Eye (tissue), 1 donor: ENCODE data around the gene ZNF479.
"Not testable (repeated sequence)": the region's sequence is repeated elsewhere in the genome, so short reads cannot be mapped to it uniquely, and the experiment has no call there.

ENCODE experiments used
- DNase-seq: peaks from one replicate; pipeline ENCODE4 v3.0.0-alpha.2; 2015

Gene ZNF479

GRCh38 chr7:57132336-57132735, at the start of gene ZNF479:
Gene ZNF479, minus strand, starts transcription at chr7:57132436. Its CDS starts 112 bp downstream, at chr7:57132324.
- not testable (repeated sequence) for DNase-seq

GRCh38 chr7:57182031-57182430, 49.8 kb upstream of the ZNF479 start:
- DNase-seq: no peak

GRCh38 chr7:57181281-57181680, 49.0 kb upstream of the ZNF479 start:
- DNase-seq: no peak

GRCh38 chr7:57179776-57180415, 47.7 kb upstream of the ZNF479 start:
- DNase-seq: no peak

- no peak for DNase-seq
These were observed 46.5 kb upstream of the ZNF479 start for GRCh38 chr7:57178768-57179139.

GRCh38 chr7:57177856-57178767, 45.9 kb upstream of the ZNF479 start:
- no peak for DNase-seq

- DNase-seq: no peak
These were observed 44.8 kb upstream of the ZNF479 start for GRCh38 chr7:57176928-57177635.

GRCh38 chr7:57165285-57165899, 33.2 kb upstream of the ZNF479 start:
- DNase-seq: no peak

- DNase-seq: not testable (repeated sequence)
These were observed 12.0 kb downstream of the ZNF479 start for GRCh38 chr7:57120123-57120784.
